ENCODE measurements around the gene ARHGEF40.

The ARHGEF40 gene

GRCh38 chr14:21086908-21087293 is 16.8 kb downstream of the ARHGEF40 start:
- TF ChIP-seq SIN3A (IDR thresholded peaks at IDR 0.05; ENCODE audit: borderline replicate concordance, insufficient read depth, low read length) (no peak), FOXP2 (optimal IDR thresholded peaks at IDR 0.05; ENCODE audit: borderline replicate concordance, extremely low read depth, extremely low read length, insufficient read depth) (no peak), REST (IDR thresholded peaks at IDR 0.05; ENCODE audit: insufficient read depth in 1 of 2, low read depth in 2 of 2, low read length in 2 of 2) (no peak), TAF1 (IDR thresholded peaks at IDR 0.05; ENCODE audit: borderline replicate concordance, insufficient read depth, low read length) (no peak)

GRCh38 chr14:21087294-21088091 is 17.4 kb downstream of the ARHGEF40 start:
- TF ChIP-seq POLR2AphosphoS5 (IDR thresholded peaks at IDR 0.05; ENCODE audit: low read depth, low read length) (peak; percentile 69), REST (IDR thresholded peaks at IDR 0.05; ENCODE audit: insufficient read depth in 1 of 2, low read depth in 2 of 2, low read length in 2 of 2) (no peak)

GRCh38 chr14:21088687-21089086 is 18.6 kb downstream of the ARHGEF40 start:
- TF ChIP-seq SIN3A (IDR thresholded peaks at IDR 0.05; ENCODE audit: borderline replicate concordance, insufficient read depth, low read length) (no peak), FOXP2 (optimal IDR thresholded peaks at IDR 0.05; ENCODE audit: borderline replicate concordance, extremely low read depth, extremely low read length, insufficient read depth) (no peak), TAF1 (IDR thresholded peaks at IDR 0.05; ENCODE audit: borderline replicate concordance, insufficient read depth, low read length) (no peak), REST (IDR thresholded peaks at IDR 0.05; ENCODE audit: insufficient read depth in 1 of 2, low read depth in 2 of 2, low read length in 2 of 2) (no peak), POLR2AphosphoS5 (IDR thresholded peaks at IDR 0.05; ENCODE audit: low read depth, low read length) (no peak)

GRCh38 chr14:21089271-21089670 is 19.2 kb downstream of the ARHGEF40 start:
- TF ChIP-seq REST (IDR thresholded peaks at IDR 0.05; ENCODE audit: insufficient read depth in 1 of 2, low read depth in 2 of 2, low read length in 2 of 2): no peak
- no peak for TF ChIP-seq TAF1 (IDR thresholded peaks at IDR 0.05; ENCODE audit: borderline replicate concordance, insufficient read depth, low read length)
- TF ChIP-seq FOXP2 (optimal IDR thresholded peaks at IDR 0.05; ENCODE audit: borderline replicate concordance, extremely low read depth, extremely low read length, insufficient read depth): no peak
- no peak for TF ChIP-seq POLR2AphosphoS5 (IDR thresholded peaks at IDR 0.05; ENCODE audit: low read depth, low read length)
- no peak for TF ChIP-seq SIN3A (IDR thresholded peaks at IDR 0.05; ENCODE audit: borderline replicate concordance, insufficient read depth, low read length)

- TF ChIP-seq FOXP2 (optimal IDR thresholded peaks at IDR 0.05; ENCODE audit: borderline replicate concordance, extremely low read depth, extremely low read length, insufficient read depth) (no peak), TAF1 (IDR thresholded peaks at IDR 0.05; ENCODE audit: borderline replicate concordance, insufficient read depth, low read length) (no peak), POLR2AphosphoS5 (IDR thresholded peaks at IDR 0.05; ENCODE audit: low read depth, low read length) (peak; percentile 46; the same call in 1 of the 2 replicates)
These were observed 19.7 kb downstream of the ARHGEF40 start for GRCh38 chr14:21089877-21090193.
